NCI-H2029 treated with DMSO at 0.1 percent for 48 hours (cell line): ENCODE data around the gene GINS1.
"Not testable (repeated sequence)": the region's sequence is repeated elsewhere in the genome, so short reads cannot be mapped to it uniquely, and the experiment has no call there.

Source experiments
- DNase-seq: peaks from one replicate; lab custom pipeline; 2025; lab: John Stamatoyannopoulos, UW

GINS1 gene

GRCh38 chr20:25389858-25390537 is 17.5 kb upstream of the GINS1 start:
- no peak for DNase-seq

- DNase-seq, result peak; percentile 79
Measured at GRCh38 chr20:25390538-25391528, 16.6 kb upstream of the GINS1 start, which contains the start of gene ABHD12. Gene ABHD12 (minus strand): TSS chr20:25390835. CDS start chr20:25390703, 132 bp downstream.

- no peak for DNase-seq
Measured at GRCh38 chr20:25394276-25394675, 13.2 kb upstream of the GINS1 start.

GRCh38 chr20:25394996-25395395 is 12.5 kb upstream of the GINS1 start:
- no peak for DNase-seq

GRCh38 chr20:25397096-25397495 is 10.4 kb upstream of the GINS1 start:
- DNase-seq, result no peak

- DNase-seq, result no peak
Measured at GRCh38 chr20:25397821-25398220, 9.7 kb upstream of the GINS1 start.

DNA sequence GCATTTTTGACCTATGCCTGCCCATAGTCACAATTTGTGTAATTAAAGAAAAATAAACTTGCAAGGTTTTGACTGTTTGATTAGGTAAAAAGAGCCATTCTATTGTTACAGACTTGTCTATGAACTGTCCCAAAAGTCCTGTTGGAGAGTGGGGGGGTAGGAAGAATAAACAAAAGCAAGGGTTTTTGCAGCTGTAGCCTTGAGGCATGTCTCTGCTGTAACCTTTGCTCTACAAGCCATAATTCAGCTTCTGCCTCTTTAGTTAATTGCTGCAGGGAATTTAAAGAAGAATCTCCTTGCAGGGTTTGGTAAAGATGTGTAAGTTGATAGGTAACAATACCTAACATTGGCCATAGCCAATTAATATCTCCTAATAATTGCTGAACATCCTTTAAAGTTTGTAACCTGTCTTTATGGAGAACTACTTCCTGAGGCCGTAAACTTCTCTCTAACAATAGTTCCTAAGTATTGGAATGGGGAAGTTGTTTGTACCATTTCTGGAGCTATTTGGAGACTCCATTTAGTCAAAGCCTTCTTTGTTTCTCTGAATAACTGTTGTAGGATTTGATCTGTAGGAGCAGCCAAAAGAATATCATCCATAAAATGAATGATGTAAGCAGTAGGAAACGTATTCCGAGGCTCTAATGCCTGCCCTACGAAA is 9.0 kb upstream of the GINS1 start:
- no peak for DNase-seq

- peak; percentile 65 for DNase-seq
Measured at GRCh38 chr20:25399037-25399430, 8.4 kb upstream of the GINS1 start.

DNA sequence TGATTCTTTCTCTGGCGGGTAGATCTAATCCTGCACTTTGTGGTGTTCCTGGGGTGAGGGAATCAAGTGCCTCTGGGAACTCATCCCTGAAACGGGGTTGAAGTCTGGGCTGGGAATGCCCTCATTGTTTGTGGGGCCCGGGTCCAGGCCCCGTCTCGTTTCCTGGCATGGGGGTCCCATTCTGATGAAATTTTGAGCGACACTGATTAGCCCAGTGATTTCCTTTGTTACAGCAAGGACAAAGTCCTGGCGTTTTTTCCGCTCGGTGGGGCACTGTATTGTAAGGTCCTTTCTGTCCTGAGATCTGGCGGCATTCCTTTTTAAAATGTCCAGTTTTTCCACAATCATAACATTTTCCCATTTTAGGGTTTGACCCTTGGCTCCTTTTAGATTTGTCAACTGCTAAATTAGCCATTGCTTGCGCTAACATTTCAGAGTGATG is 7.2 kb upstream of the GINS1 start:
- not testable (repeated sequence) for DNase-seq

DNA sequence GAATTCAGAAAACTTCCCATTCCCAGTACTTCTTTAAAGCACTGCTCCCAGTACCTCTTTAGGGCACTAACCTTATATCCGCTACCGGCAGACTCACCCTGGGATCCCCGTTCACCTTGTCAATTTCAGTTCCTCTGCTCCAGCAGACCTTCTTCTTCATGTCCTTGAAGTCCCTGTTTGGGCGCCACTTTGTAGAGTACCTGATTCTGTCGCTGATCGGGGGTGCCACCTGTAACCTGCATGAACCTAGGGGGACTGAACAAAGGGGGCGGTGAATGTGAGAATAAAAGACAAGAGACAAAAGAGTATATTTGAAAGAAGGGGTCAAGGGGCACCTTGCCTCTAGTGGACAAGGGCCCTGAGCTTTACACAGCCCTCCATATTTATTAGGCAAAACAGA is 4.9 kb upstream of the GINS1 start:
- DNase-seq, result no peak

GRCh38 chr20:25408170-25408547 is 686 bp downstream of the GINS1 start:
- DNase-seq, result no peak

DNA sequence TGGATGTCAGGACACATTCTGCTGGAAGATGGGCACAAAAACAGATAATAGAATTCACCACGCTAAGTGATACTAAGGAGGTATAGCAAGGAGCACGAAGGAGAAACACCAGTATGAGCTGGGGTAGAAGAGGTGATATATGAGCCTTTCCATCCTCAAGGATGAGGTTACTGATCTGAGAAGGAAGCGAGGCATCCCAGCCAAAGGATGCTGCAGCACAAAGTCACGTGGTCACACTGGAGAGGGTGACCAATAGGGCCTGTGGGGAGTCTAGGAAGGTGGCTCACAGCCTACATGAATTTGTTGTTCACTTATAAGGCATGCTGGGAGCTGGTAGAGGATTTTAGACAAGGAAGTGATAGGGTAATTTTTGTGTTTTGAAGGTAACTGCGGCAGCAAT is 1.4 kb downstream of the GINS1 start:
- DNase-seq, result no peak

DNA sequence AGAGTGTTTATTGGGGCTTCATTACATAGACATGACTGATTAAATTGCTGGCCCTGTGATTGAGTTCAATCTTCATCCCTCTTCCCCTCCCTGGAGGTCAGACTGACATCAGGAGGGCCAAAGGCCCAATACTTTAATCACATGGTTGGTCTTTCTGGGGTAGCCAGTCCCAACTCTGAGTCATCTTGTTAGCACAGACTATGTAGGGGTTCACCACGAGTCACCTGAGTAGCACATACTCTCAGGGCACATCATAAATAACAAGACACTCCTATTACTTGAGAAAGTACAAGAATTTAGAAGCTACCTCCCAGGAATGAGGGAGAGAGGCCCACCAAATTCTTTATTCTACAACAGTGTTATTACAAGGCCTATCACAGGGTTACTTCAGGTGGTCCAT is 11.3 kb downstream of the GINS1 start:
- DNase-seq, result no peak

GRCh38 chr20:25421102-25421501 is 13.6 kb downstream of the GINS1 start:
- DNase-seq, result no peak

- DNase-seq, result no peak
Measured at GRCh38 chr20:25422032-25422431, 14.6 kb downstream of the GINS1 start.

DNA sequence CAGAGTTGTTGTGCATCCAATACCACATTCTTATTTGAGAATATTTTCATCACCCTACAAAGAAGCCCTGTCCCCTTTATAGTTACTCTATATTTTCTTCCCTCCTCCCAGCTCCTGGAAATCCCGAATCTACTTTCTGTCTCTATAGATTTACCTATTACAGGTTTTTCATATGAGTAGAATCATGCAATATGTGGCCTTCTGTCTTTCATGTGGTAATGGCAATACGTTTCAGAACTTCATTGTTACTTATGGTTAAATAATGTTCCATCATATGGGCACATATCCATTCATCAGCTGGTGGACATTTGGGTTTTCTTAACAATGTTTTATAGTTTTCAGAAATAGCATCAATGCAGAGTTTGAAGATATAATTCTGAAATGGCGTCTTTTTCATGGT is 17.1 kb downstream of the GINS1 start:
- DNase-seq, result no peak

DNA sequence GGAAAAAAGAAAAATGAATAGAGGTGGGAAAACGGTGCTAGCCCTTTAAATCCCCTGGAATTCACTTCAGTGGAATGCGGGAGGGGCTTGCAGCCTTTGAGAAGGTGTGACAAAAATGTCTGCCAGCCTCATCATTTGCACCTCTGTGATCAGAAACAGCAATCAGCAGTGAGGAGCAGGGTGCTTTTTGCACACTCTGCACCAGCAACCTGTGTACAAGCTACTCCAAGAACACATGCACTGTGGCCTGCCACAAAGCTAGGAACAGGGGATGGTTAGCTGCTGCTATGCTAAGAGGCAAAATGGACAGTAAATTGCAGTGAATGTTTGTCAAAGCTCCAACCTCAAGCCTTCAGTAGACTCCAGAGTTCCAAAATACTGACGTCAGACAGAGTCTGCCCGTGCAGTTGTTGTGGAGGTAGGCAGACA is 29.7 kb downstream of the GINS1 start:
- DNase-seq, result no peak

DNA sequence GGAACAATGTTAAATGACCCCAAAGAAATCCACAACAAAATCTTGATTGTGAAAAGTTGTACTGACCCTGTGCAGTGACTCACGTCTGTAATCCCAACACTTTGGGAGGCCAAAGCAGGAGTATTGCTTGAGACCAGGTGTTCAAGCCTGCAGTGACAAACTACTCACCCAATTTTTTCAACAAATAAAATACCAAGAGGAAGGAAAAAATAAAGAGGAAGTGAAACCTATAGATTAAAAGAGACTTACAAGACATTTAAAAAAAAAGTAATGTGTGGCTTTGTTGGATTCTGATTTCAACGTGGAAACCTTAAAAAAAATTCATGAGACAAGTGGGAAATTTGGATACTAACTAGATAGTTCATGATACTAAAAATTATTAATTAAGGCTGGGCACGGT is 31.9 kb downstream of the GINS1 start:
- DNase-seq, result no peak

DNA sequence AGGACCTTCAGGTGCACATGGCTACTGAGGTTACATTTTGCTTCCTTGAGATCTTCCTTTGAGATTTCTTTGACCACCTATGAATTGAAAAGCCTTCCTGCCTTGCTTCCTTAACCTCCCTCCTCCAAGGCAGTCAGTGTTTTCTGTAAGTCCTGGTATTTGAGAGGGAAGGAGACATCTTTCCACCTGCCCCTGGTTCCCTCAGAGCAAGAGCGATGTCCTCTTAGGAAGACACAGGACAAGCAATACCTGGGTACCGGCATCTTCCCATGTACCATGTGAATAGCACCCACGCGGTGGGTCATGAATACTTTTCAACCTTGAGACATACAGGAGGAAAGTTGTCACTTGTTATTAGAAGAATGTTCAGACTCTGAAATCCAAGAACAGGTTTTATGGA is 37.1 kb downstream of the GINS1 start:
- DNase-seq, result no peak

GRCh38 chr20:25447671-25448070 is 40.2 kb downstream of the GINS1 start:
- DNase-seq, result no peak

DNA sequence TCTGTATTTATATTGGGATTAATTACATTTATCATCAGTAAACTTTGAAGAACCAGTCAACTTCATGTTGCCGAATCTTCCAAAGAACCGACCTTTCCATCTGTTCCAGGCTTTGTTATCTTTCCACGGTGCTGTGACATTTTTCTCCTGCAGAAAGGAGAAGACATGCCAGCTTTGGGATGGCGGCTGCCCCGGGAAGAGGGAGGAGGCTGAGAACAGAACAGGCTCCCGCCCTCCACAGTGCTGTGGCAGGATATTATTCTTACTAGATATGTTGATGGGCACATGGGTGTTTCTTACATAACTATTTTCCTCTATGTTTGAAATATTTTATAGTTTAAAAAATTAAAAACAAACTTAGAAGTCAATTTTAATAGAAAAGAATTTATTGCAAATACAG is 44.9 kb downstream of the GINS1 start:
- DNase-seq, result no peak

DNA sequence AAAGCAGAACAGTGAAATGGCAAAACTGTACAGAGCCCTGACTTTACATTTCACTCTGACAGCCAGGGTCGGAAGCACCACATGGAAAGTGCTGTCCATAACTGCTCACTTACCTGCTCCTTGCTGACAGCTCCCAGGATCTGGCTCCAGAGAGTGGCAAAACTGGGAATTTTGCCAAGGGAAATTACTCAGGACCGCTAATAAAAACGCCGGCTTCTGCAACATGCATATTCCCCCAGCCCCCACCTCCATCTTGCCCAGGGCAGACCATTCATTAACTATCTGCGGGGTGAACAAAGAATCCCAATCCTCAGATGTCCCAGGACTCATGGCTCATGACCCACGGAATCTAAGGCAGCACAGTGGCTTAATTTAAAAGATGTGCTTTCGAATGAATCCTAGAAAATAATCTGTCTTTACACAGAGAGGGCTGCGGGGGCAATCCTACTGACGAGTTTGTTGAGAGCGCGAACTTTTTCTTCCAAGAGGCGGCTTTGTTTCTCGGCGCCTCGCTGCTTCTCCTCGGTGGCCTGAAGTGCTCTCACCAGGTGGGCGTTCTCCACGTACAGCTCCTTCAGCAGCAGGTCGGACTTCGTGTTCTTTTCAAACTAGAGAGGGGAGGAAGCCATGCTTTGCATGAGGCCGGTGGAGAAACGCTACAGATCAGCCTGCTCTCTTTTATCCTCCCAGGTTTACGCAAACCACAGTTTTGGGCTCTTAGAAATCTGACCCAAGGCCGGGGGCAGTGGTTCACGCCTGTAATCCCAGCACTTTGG is 45.8 kb downstream of the GINS1 start:
- no peak for DNase-seq
